Cardiac ventricle fibroblast (primary cell): Measurements from ENCODE around the gene RPL13. TPM values are rescaled to one million over a fixed set of nuclear protein-coding genes. Genes with fewer than 3 reads are reported as not detected.

ENCODE experiments used
- total RNA-seq: library from RNA; depleted of rRNA; stranded (reverse); fragments of >200 nt; gene quantifications from 2 replicates; pipeline ENCODE4 v1.2.3, GENCODE V29; 2015

RPL13 gene
- 9,810 and 13,759 TPM in 2 replicates for total RNA-seq

GRCh38 chr16:89560378-89561141 is at the start of gene RPL13:
Gene RPL13, plus strand, starts transcription at chr16:89560682. Its CDS starts 278 bp downstream, at chr16:89560960.

GRCh38 chr16:89575247-89576152 is 15.0 kb downstream of the RPL13 start, which contains the start of gene CPNE7:
Gene CPNE7, plus strand, starts transcription at chr16:89575758. Its CDS starts 140 bp downstream, at chr16:89575898.

GRCh38 chr16:89613231-89613953 is 52.9 kb downstream of the RPL13 start, which contains the start of gene DPEP1:
Gene DPEP1, plus strand, starts transcription at chr16:89613642. Its CDS starts 16,769 bp downstream, at chr16:89630411.

Other genes with a start within 250 kb of the RPL13 start
- 66.6 and 70.2 TPM in 2 replicates for gene ANKRD11, start 70.1 kb upstream of the RPL13 start, total RNA-seq
- 103 and 119 TPM in 2 replicates for gene SPG7, start 52.3 kb upstream of the RPL13 start, total RNA-seq
- gene CPNE7, start 15.1 kb downstream of the RPL13 start, total RNA-seq: 1.8 and 3.2 TPM in 2 replicates
- gene DPEP1, start 53.0 kb downstream of the RPL13 start, total RNA-seq: 0.05 TPM in 1 of 2 replicates, not detected in the other
- gene CHMP1A, start 97.0 kb downstream of the RPL13 start, total RNA-seq: 56.5 and 64.0 TPM in 2 replicates
- gene SPATA33, start 97.2 kb downstream of the RPL13 start, total RNA-seq: 2.0 and 3.6 TPM in 2 replicates
- 18.8 and 19.5 TPM in 2 replicates for gene CDK10, start 126.0 kb downstream of the RPL13 start, total RNA-seq
- 11.0 and 11.7 TPM in 2 replicates for gene SPATA2L, start 141.0 kb downstream of the RPL13 start, total RNA-seq
- gene VPS9D1, start 160.2 kb downstream of the RPL13 start, total RNA-seq: 7.3 and 10.5 TPM in 2 replicates
- 14.7 and 19.5 TPM in 2 replicates for gene ZNF276, start 160.9 kb downstream of the RPL13 start, total RNA-seq